Measurements from ENCODE around the gene MTMR12.

DNA sequence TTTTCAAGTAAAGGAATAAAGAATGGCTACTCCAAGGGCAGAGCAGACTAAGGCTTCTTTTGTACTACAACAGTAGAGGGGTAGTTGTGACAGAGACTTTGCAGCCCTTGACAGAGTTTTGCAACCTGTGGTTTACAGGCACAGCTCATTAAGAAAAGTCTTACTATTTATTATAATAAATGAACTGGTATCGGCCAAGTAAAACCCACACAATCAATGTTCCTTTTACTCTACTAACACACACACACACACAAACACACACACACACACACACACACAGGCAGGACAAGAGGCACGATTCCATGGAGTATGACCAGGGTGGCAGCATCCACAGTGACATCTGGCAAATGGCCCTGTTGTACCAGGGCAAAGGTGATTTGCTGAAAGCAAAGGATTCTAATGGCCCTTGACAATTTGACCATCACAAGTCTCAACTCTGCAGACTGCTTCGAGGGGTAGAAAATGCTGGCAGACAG, 79.5 kb downstream of the MTMR12 start:
- TF ChIP-seq EZH2 (IDR thresholded peaks at IDR 0.05; ENCODE audit: insufficient read depth, poor library complexity, severe bottlenecking) (no peak), EZH2phosphoT487 (IDR thresholded peaks at IDR 0.05; ENCODE audit: insufficient read depth, low read depth) (no peak)

Data from GM23248 (cell line).